ENCODE results near the gene ANTKMT. TPM values are rescaled to one million over a fixed set of nuclear protein-coding genes. Genes with fewer than 3 reads are reported as not detected.

The ANTKMT gene
- polyA plus RNA-seq, 1 donor from 2014 or later = 73.4 TPM

GRCh38 chr16:710500-711075 lies 10.4 kb upstream of the ANTKMT start:
- TF ChIP-seq RAD21 (conservative IDR thresholded peaks at IDR 0.05) (no peak), SMC3 (conservative IDR thresholded peaks at IDR 0.05; ENCODE audit: poor library complexity) (no peak), EP300 (conservative IDR thresholded peaks at IDR 0.05; ENCODE audit: poor library complexity, severe bottlenecking) (no peak), MXI1 (conservative IDR thresholded peaks at IDR 0.05; ENCODE audit: poor library complexity, severe bottlenecking) (no peak), POLR2AphosphoS5 (IDR thresholded peaks at IDR 0.05) (no peak), EZH2 (IDR thresholded peaks at IDR 0.05; ENCODE audit: borderline replicate concordance, insufficient read depth, low read length, poor library complexity, severe bottlenecking) (no peak)
- no peak overlapping the region for H2AFZ ChIP-seq (ENCODE audit: low read depth, low read length)
- H3K9me3 ChIP-seq (ENCODE audit: low read length) = no peaks in the 10 kb centered on the region
- H3K9ac ChIP-seq (ENCODE audit: low read length) = peak overlapping the region; percentile 94
- H3K36me3 ChIP-seq (ENCODE audit: insufficient read depth, low read length) = no peaks in the 10 kb centered on the region
- H3K79me2 ChIP-seq (replicated peaks; ENCODE audit: insufficient read depth, low read length) = peaks cover 11% of the 10 kb centered on the region
- no peaks in the 10 kb centered on the region for H3K27me3 ChIP-seq (ENCODE audit: insufficient read depth, low read depth, low read length)
- H3K4me2 ChIP-seq (ENCODE audit: low read length) = peak overlapping the region; percentile 75
- no peaks in the 10 kb centered on the region for H4K20me1 ChIP-seq (ENCODE audit: insufficient read depth)
- H3K4me3 ChIP-seq (ENCODE audit: low read length) = peak overlapping the region; percentile 70
- peaks cover 5% of the 10 kb centered on the region for H3F3A ChIP-seq (ENCODE audit: insufficient read depth, low read length, poor library complexity, severe bottlenecking)
- no peaks in the 10 kb centered on the region for H3K9me2 ChIP-seq (ENCODE audit: insufficient read depth, low read length)
- peak overlapping the region; percentile 99 for H3K27ac ChIP-seq (ENCODE audit: low read length)

- Histone ChIP-seq H3F3A (ENCODE audit: insufficient read depth, low read length, poor library complexity, severe bottlenecking) (peaks cover 5% of the 10 kb centered on the region), H3K36me3 (ENCODE audit: insufficient read depth, low read length) (no peaks in the 10 kb centered on the region), H3K79me2 (replicated peaks; ENCODE audit: insufficient read depth, low read length) (peaks cover 11% of the 10 kb centered on the region), H3K4me3 (ENCODE audit: low read length) (peak overlapping the region; percentile 70), H3K4me2 (ENCODE audit: low read length) (peak overlapping the region; percentile 75), H3K27ac (ENCODE audit: low read length) (peak overlapping the region; percentile 99), H3K27me3 (ENCODE audit: insufficient read depth, low read depth, low read length) (no peaks in the 10 kb centered on the region), H3K9me3 (ENCODE audit: low read length) (no peaks in the 10 kb centered on the region), H2AFZ (ENCODE audit: low read depth, low read length) (no peak overlapping the region), H3K9me2 (ENCODE audit: insufficient read depth, low read length) (no peaks in the 10 kb centered on the region), H3K9ac (ENCODE audit: low read length) (peak overlapping the region; percentile 94), H4K20me1 (ENCODE audit: insufficient read depth) (no peaks in the 10 kb centered on the region)
- TF ChIP-seq EZH2 (IDR thresholded peaks at IDR 0.05; ENCODE audit: borderline replicate concordance, insufficient read depth, low read length, poor library complexity, severe bottlenecking) = no peak
- TF ChIP-seq CTCF (IDR thresholded peaks at IDR 0.05; ENCODE audit: poor library complexity, severe bottlenecking) = no peak
- TF ChIP-seq POLR2AphosphoS5 (IDR thresholded peaks at IDR 0.05) = no peak
- TF ChIP-seq EP300 (conservative IDR thresholded peaks at IDR 0.05; ENCODE audit: poor library complexity, severe bottlenecking) = no peak
- TF ChIP-seq MXI1 (conservative IDR thresholded peaks at IDR 0.05; ENCODE audit: poor library complexity, severe bottlenecking) = no peak
- no peak for TF ChIP-seq TAF1 (IDR thresholded peaks at IDR 0.05; ENCODE audit: low read depth)
- TF ChIP-seq REST (IDR thresholded peaks at IDR 0.05; ENCODE audit: borderline replicate concordance) = no peak
- TF ChIP-seq SMC3 (conservative IDR thresholded peaks at IDR 0.05; ENCODE audit: poor library complexity) = no peak
- TF ChIP-seq RAD21 (conservative IDR thresholded peaks at IDR 0.05) = no peak
These were observed 9.9 kb upstream of the ANTKMT start for GRCh38 chr16:711084-711483.
